Endothelial cell of umbilical vein (primary cell): Measurements from ENCODE around the gene TDP1. TPM values are rescaled to one million over a fixed set of nuclear protein-coding genes. Genes with fewer than 3 reads are reported as not detected.

Source experiments
- BruUV-seq: library from RNA; stranded (reverse); fragments of 400-500 nt; replicated peaks from 2 replicates; lab custom pipeline; 2021; lab: Mats Ljungman, UMichigan
- CTCF ChIA-PET: fragments of 300-600, 350-600 bp; sonication (Branson Sonifier 250); formaldehyde crosslinking; loops from one replicate; lab custom pipeline; 2021; ENCODE audit warnings: antibody characterized with exemption, inconsistent platforms; lab: Charles Lee
- POLR2A ChIA-PET: fragments of 300-600, 350-600 bp; sonication (Branson Sonifier 250); formaldehyde crosslinking; loops from one replicate; lab custom pipeline; 2021; ENCODE audit warnings: antibody characterized with exemption, inconsistent platforms; lab: Charles Lee
- DNase-seq: peaks from one replicate; pipeline ENCODE4 v3.0.0-alpha.2; 2011; ENCODE audit warnings: low read depth, low spot score
- FAIRE-seq: peaks from 2 replicates; lab custom pipeline; 2011; peaks lifted over from hg19 to GRCh38; lab: Jason Lieb, UNC
- H2AFZ ChIP-seq: 2 replicates; pipeline ENCODE4 v1.6.0; 2012; ENCODE audit warnings: low read depth, low read length, control low read depth, inconsistent platforms
- H3K27ac ChIP-seq: 2 replicates; pipeline ENCODE4 v1.5.1; 2011; ENCODE audit warnings: low read depth, mild to moderate bottlenecking, control low read depth, low read length, moderate library complexity; ENCODE audit not compliant: insufficient read depth
- H3K27me3 ChIP-seq, 2 experiments: 2 replicates each; pipeline versions ENCODE4 v1.6.0 to v1.6.1; 2011; ENCODE audit warnings: low read length in 2 of 2, mixed read lengths in 1 of 2; ENCODE audit not compliant: control insufficient read depth in 2 of 2, insufficient read depth in 2 of 2
- H3K36me3 ChIP-seq, 2 experiments: 2 replicates in 1 of 2; 3 replicates in 1 of 2; pipeline ENCODE4 v1.5.1; 2011; ENCODE audit warnings: low read length in 2 of 2, mild to moderate bottlenecking in 1 of 2, moderate library complexity in 1 of 2; ENCODE audit not compliant: control insufficient read depth in 2 of 2, insufficient read depth in 2 of 2; ENCODE audit errors: extremely low read depth in 1 of 2
- H3K4me1 ChIP-seq: 3 replicates; pipeline ENCODE4 v1.5.1; 2011; ENCODE audit warnings: mild to moderate bottlenecking, low read length; ENCODE audit not compliant: control insufficient read depth, insufficient read depth; ENCODE audit errors: extremely low read depth
- H3K4me2 ChIP-seq: 2 replicates; pipeline ENCODE4 v1.6.1; 2011; ENCODE audit warnings: low read length, control low read depth, mixed read lengths; ENCODE audit not compliant: insufficient read depth
- H3K4me3 ChIP-seq, 3 experiments: fragments of 200-600 bp in 1 of 3; sonication (generic), shearing (Covaris generic) in 1 of 3; replicated peaks in 1 of 3; 2 replicates each; pipeline ENCODE4 v1.5.1; 2011 to 2016; ENCODE audit warnings: control low read depth in 3 of 3, low read length in 3 of 3, mild to moderate bottlenecking in 2 of 3, inconsistent platforms in 1 of 3, low read depth in 1 of 3, moderate library complexity in 1 of 3; ENCODE audit not compliant: insufficient read depth in 1 of 3
- H3K79me2 ChIP-seq: 2 replicates; pipeline ENCODE4 v1.6.0; 2012; ENCODE audit warnings: low read length, inconsistent platforms; ENCODE audit not compliant: control insufficient read depth, insufficient read depth
- H3K9ac ChIP-seq: replicated peaks from 2 replicates; pipeline ENCODE3; 2011; ENCODE audit warnings: low read length, control low read depth; ENCODE audit not compliant: insufficient read depth; ENCODE audit errors: extremely low read depth
- H3K9me1 ChIP-seq: replicated peaks from 3 replicates; pipeline ENCODE4 v1.6.0; 2011; ENCODE audit warnings: mild to moderate bottlenecking, low read length; ENCODE audit not compliant: control insufficient read depth, insufficient read depth; ENCODE audit errors: extremely low read depth
- H3K9me3 ChIP-seq: replicated peaks from 2 replicates; pipeline ENCODE4 v1.5.1; 2012; ENCODE audit warnings: low read length, inconsistent platforms; ENCODE audit not compliant: control insufficient read depth, insufficient read depth
- H4K20me1 ChIP-seq: replicated peaks from 2 replicates; pipeline ENCODE3; 2011; ENCODE audit warnings: mild to moderate bottlenecking, low read length; ENCODE audit not compliant: control insufficient read depth, insufficient read depth; ENCODE audit errors: extremely low read depth
- EZH2 ChIP-seq: IDR thresholded peaks from 2 replicates; pipeline ENCODE4 v1.6.1; 2012; ENCODE audit warnings: borderline replicate concordance, low read depth, mild to moderate bottlenecking, moderate library complexity, low read length, inconsistent platforms; ENCODE audit not compliant: severe bottlenecking
- MAX ChIP-seq: IDR thresholded peaks from 2 replicates; pipeline ENCODE4 v1.6.1; 2011; ENCODE audit not compliant: insufficient read depth, insufficient read length
- MYC ChIP-seq: IDR thresholded peaks from one replicate; pipeline ENCODE4 v1.6.1; 2011; ENCODE audit warnings: mild to moderate bottlenecking, low read depth, low read length
- POLR2AphosphoS5 ChIP-seq: IDR thresholded peaks from 2 replicates; pipeline ENCODE4 v1.6.1; 2012; ENCODE audit warnings: low read depth, mild to moderate bottlenecking, control low read depth, low read length, moderate library complexity; ENCODE audit not compliant: insufficient read depth
- dilution Hi-C: fragments of 300-500 bp; cut with MboI; formaldehyde crosslinking; loops from one replicate; pipeline ENCODE4 v1.15.0; 2019; ENCODE audit warnings: low sequenced_read_pairs; ENCODE audit not compliant: extremely low pct_ligation_motif_present
- intact Hi-C: fragments of 100-400 bp; cut with micrococcal nuclease; formaldehyde crosslinking; loops from one replicate; pipeline ENCODE4 v1.10.0; 2022
- polyA plus RNA-seq, 4 experiments: library from polyadenylated mRNA; depleted of rRNA in 3 of 4; stranded (reverse) in 3 of 4; unstranded in 1 of 4; fragments of >200 nt; gene quantifications; 2 replicates each; pipeline versions ENCODE4 v1.2.1 to v1.2.3, GENCODE V29; 2011 to 2012; ENCODE audit warnings: missing spikeins in 1 of 4
- total RNA-seq: library from RNA; stranded (reverse); gene quantifications from 2 replicates; pipeline ENCODE4 v1.2.3, GENCODE V29; 2021

The TDP1 gene
- total and polyA plus RNA-seq, 2 donors (not counting 3 experiments of a cell fraction or from before 2014, with no cell fraction given), result 14.1 to 30.5 TPM

GRCh38 chr14:90060965-90061684 lies 105.4 kb downstream of the TDP1 start:
- intact Hi-C loops (loop anchor here (1.0 to 5.0 kb wide), 2 partner anchors 88 to 104 kb away; partner anchors contain the start of gene TDP1), dilution Hi-C loops (no loop called here)
- peaks cover 50 to 74% of the 10 kb centered on the region in 2 experiments for H3K27me3 ChIP-seq
- no peaks in the 10 kb centered on the region for H3K9me1 ChIP-seq
- no peak overlapping the region for H3K9ac ChIP-seq
- no peaks in the 10 kb centered on the region for H3K36me3 ChIP-seq
- H4K20me1 ChIP-seq, result no peaks in the 10 kb centered on the region
- BruUV-seq, result no TSS peak
- DNase-seq, result no peak
- no peaks in the 10 kb centered on the region for H3K79me2 ChIP-seq
- ChIA-PET POLR2A (no interaction called here), CTCF (interaction anchor here (0.9 to 5.7 kb wide), 4 partner anchors 17 to 174 kb away, joined by 3 to 36 read pairs (median 12); no protein-coding TSS in a partner anchor)
- H3K4me1 ChIP-seq, result peaks cover 27% of the 10 kb centered on the region
- peak overlapping the region; percentile 20 to 53 (median 46) for H3K4me3 ChIP-seq
- H3K9me3 ChIP-seq, result no peaks in the 10 kb centered on the region
- TF ChIP-seq MAX (no peak), EZH2 (peak; percentile 70)
- peak overlapping the region; percentile 56 for H2AFZ ChIP-seq
- H3K27ac ChIP-seq, result no peak overlapping the region
- H3K4me2 ChIP-seq, result peak overlapping the region; percentile 36
- no peak for FAIRE-seq

- Histone ChIP-seq H4K20me1 (no peaks in the 10 kb centered on the region), H3K9me3 (no peaks in the 10 kb centered on the region), H3K9me1 (no peaks in the 10 kb centered on the region), H2AFZ (peak within 1 kb of the TSS; percentile 74), H3K27ac (no peak within 1 kb of the TSS), H3K36me3 (no peaks in the 10 kb centered on the region), H3K4me2 (peak within 1 kb of the TSS; percentile 74), H3K9ac (no peak within 1 kb of the TSS), H3K4me3 (peak within 1 kb of the TSS; percentile 20 to 53 (median 46)), H3K4me1 (peaks cover 27% of the 10 kb centered on the region), H3K79me2 (no peaks in the 10 kb centered on the region), H3K27me3 (peaks cover 49 to 74% of the 10 kb centered on the region in 2 experiments)
- ChIA-PET CTCF (interaction anchor here (0.8 to 5.7 kb wide), 5 partner anchors 13 to 173 kb away, joined by 3 to 36 read pairs (median 4); no protein-coding TSS in a partner anchor), POLR2A (no interaction called here)
- DNase-seq (no peak), FAIRE-seq (no peak)
- dilution Hi-C loops (no loop called here), intact Hi-C loops (loop anchor here (1.0 to 5.0 kb wide), 3 partner anchors 79 to 174 kb away; partner anchors contain the start of gene TDP1)
- TF ChIP-seq MAX, result no peak
- no peak for TF ChIP-seq POLR2AphosphoS5
- no peak for TF ChIP-seq MYC
- no peak for TF ChIP-seq EZH2
- BruUV-seq, result no TSS peak
Measured at GRCh38 chr14:90061685-90062126, 106.0 kb downstream of the TDP1 start, which contains the start of gene KCNK13. KCNK13 (plus strand) TSS chr14:90061994; CDS start chr14:90062206, 212 bp downstream.
